Neutrophil (primary cell): ENCODE data around the gene NFATC2.

Experiments used
- H3K27ac ChIP-seq: fragments of 200-600 bp; sonication (generic); 2 replicates; pipeline ENCODE4 v1.5.1; 2016; ENCODE audit warnings: mild to moderate bottlenecking, moderate library complexity
- H3K27me3 ChIP-seq: fragments of 200-600 bp; sonication (generic); 2 replicates; pipeline ENCODE4 v1.6.0; 2016; ENCODE audit warnings: mild to moderate bottlenecking
- H3K36me3 ChIP-seq: fragments of 200-600 bp; sonication (generic); 2 replicates; pipeline ENCODE4 v1.5.1; 2017
- H3K4me1 ChIP-seq, 2 experiments: fragments of 200-600 bp in 1 of 2; sonication (generic) in 1 of 2; 1 replicate in 1 of 2; 2 replicates in 1 of 2; pipeline versions ENCODE4 v1.5.1 to v1.6.1; 2013 to 2016; ENCODE audit warnings: low read depth in 1 of 2, low read length in 1 of 2, mild to moderate bottlenecking in 1 of 2, moderate library complexity in 1 of 2; ENCODE audit not compliant: control insufficient read depth in 1 of 2, insufficient read depth in 1 of 2
- H3K4me3 ChIP-seq, 2 experiments: fragments of 200-600 bp in 1 of 2; sonication (generic) in 1 of 2; 1 replicate in 1 of 2; 2 replicates in 1 of 2; pipeline ENCODE4 v1.5.1; 2013 to 2016; ENCODE audit warnings: low read depth in 1 of 2, low read length in 1 of 2, mild to moderate bottlenecking in 1 of 2, moderate library complexity in 1 of 2
- H3K9me3 ChIP-seq: fragments of 200-600 bp; sonication (generic); 2 replicates; pipeline ENCODE4 v1.5.1; 2016
- CTCF ChIP-seq: fragments of 200-600 bp; sonication (generic); IDR thresholded peaks from 2 replicates; pipeline ENCODE4 v1.5.1; 2016; ENCODE audit warnings: antibody characterized with exemption

NFATC2 gene

GRCh38 chr20:51401496-51401895, 141.0 kb downstream of the NFATC2 start:
- H3K27ac ChIP-seq: no peak overlapping the region
- no peak for TF ChIP-seq CTCF
- no peak overlapping the region for H3K4me3 ChIP-seq
- no peaks in the 10 kb centered on the region for H3K9me3 ChIP-seq
- peaks cover 5% of the 10 kb centered on the region for H3K27me3 ChIP-seq
- H3K36me3 ChIP-seq: no peaks in the 10 kb centered on the region
- H3K4me1 ChIP-seq: no peaks in the 10 kb centered on the region

- no peaks in the 10 kb centered on the region for H3K4me1 ChIP-seq
Measured at GRCh38 chr20:51400051-51400926, 142.2 kb downstream of the NFATC2 start.

GRCh38 chr20:51399006-51399890, 143.3 kb downstream of the NFATC2 start:
- Histone ChIP-seq H3K36me3 (no peaks in the 10 kb centered on the region), H3K9me3 (no peaks in the 10 kb centered on the region), H3K27me3 (peaks cover 5% of the 10 kb centered on the region), H3K4me3 (no peak overlapping the region), H3K27ac (no peak overlapping the region), H3K4me1 (no peaks in the 10 kb centered on the region)
- TF ChIP-seq CTCF: no peak

More at GRCh38 chr20:51400051-51400926, 142.2 kb downstream of the NFATC2 start:
- Histone ChIP-seq H3K4me3 (no peak overlapping the region), H3K9me3 (no peaks in the 10 kb centered on the region), H3K27ac (no peak overlapping the region), H3K27me3 (peaks cover 5% of the 10 kb centered on the region), H3K36me3 (no peaks in the 10 kb centered on the region)
- TF ChIP-seq CTCF: no peak

- H3K27me3 ChIP-seq: peaks cover 5% of the 10 kb centered on the region
- H3K4me3 ChIP-seq: no peak overlapping the region
- TF ChIP-seq CTCF: no peak
- no peak overlapping the region for H3K27ac ChIP-seq
- no peaks in the 10 kb centered on the region for H3K36me3 ChIP-seq
- H3K4me1 ChIP-seq: no peaks in the 10 kb centered on the region
- no peaks in the 10 kb centered on the region for H3K9me3 ChIP-seq
Measured at GRCh38 chr20:51398552-51398951, 144.0 kb downstream of the NFATC2 start.

GRCh38 chr20:51398083-51398482, 144.4 kb downstream of the NFATC2 start:
- Histone ChIP-seq H3K36me3 (no peaks in the 10 kb centered on the region), H3K4me1 (no peaks in the 10 kb centered on the region), H3K27ac (no peak overlapping the region), H3K9me3 (no peaks in the 10 kb centered on the region), H3K4me3 (no peak overlapping the region), H3K27me3 (peaks cover 5% of the 10 kb centered on the region)
- TF ChIP-seq CTCF: no peak
